Activated CD4-positive, alpha-beta memory T cell treated with anti-CD3 and anti-CD28 coated beads for 36 hours (primary cell): ENCODE data around the gene MOV10L1. TPM values are rescaled to one million over a fixed set of nuclear protein-coding genes. Genes with fewer than 3 reads are reported as not detected.

Source experiments
- CTCF ChIA-PET: fragments of 350-600 bp; sonication (Branson Sonifier 250); formaldehyde crosslinking; loops from one replicate; lab custom pipeline; 2021; ENCODE audit warnings: antibody characterized with exemption, inconsistent platforms; lab: Charles Lee
- POLR2A ChIA-PET: fragments of 350-600 bp; sonication (Branson Sonifier 250); formaldehyde crosslinking; loops from one replicate; lab custom pipeline; 2021; ENCODE audit warnings: antibody characterized with exemption; lab: Charles Lee
- DNase-seq: peaks from one replicate; pipeline ENCODE4 v3.0.0-alpha.2; 2020
- H3K27ac Mint-ChIP-seq: one replicate; pipeline ENCODE4 v1.8.0; 2021; ENCODE audit warnings: mixed read lengths
- H3K27me3 Mint-ChIP-seq: one replicate; pipeline ENCODE4 v1.8.0; 2021; ENCODE audit warnings: mixed read lengths
- H3K36me3 Mint-ChIP-seq: one replicate; pipeline ENCODE4 v1.8.0; 2021; ENCODE audit warnings: mixed read lengths
- H3K4me1 Mint-ChIP-seq: one replicate; pipeline ENCODE4 v1.8.0; 2021; ENCODE audit warnings: low read depth, mixed read lengths
- H3K4me3 Mint-ChIP-seq: one replicate; pipeline ENCODE4 v1.8.0; 2021; ENCODE audit warnings: mild to moderate bottlenecking, mixed read lengths
- H3K9me3 Mint-ChIP-seq: one replicate; pipeline ENCODE4 v1.8.0; 2021; ENCODE audit warnings: mixed read lengths
- intact Hi-C: fragments of 100-400 bp; cut with micrococcal nuclease; formaldehyde crosslinking; loops from one replicate; pipeline ENCODE4 v1.15.1; 2023
- total RNA-seq, 2 experiments: library from RNA; stranded (reverse); gene quantifications; one replicate each; pipeline ENCODE4 v1.2.3, GENCODE V29; 2021

The MOV10L1 gene
- total RNA-seq, 2 experiments from 2014 or later: not detected

- POLR2A ChIA-PET: no interaction called here
- peaks cover 2% of the 10 kb centered on the region for H3K4me1 Mint-ChIP-seq
- CTCF ChIA-PET: no interaction called here
These were observed 40.3 kb upstream of the MOV10L1 start for GRCh38 chr22:50049299-50050195.

GRCh38 chr22:50051930-50052329, 37.9 kb upstream of the MOV10L1 start:
- H3K4me3 Mint-ChIP-seq: no peak overlapping the region
- H3K36me3 Mint-ChIP-seq: no peaks in the 10 kb centered on the region
- DNase-seq: no peak
- peaks cover 18% of the 10 kb centered on the region for H3K27me3 Mint-ChIP-seq
- POLR2A ChIA-PET: no interaction called here
- no peaks in the 10 kb centered on the region for H3K4me1 Mint-ChIP-seq
- H3K9me3 Mint-ChIP-seq: peaks cover 8% of the 10 kb centered on the region
- intact Hi-C loops: no loop called here
- H3K27ac Mint-ChIP-seq: no peak overlapping the region
- CTCF ChIA-PET: no interaction called here

More at GRCh38 chr22:50049299-50050195, 40.3 kb upstream of the MOV10L1 start:
- peaks cover 8% of the 10 kb centered on the region for H3K27me3 Mint-ChIP-seq
- peaks cover 8% of the 10 kb centered on the region for H3K9me3 Mint-ChIP-seq
- intact Hi-C loops: no loop called here
- no peak overlapping the region for H3K4me3 Mint-ChIP-seq
- H3K36me3 Mint-ChIP-seq: no peaks in the 10 kb centered on the region
- DNase-seq: no peak
- H3K27ac Mint-ChIP-seq: no peak overlapping the region

- no peak overlapping the region for H3K27ac Mint-ChIP-seq
- no peaks in the 10 kb centered on the region for H3K4me1 Mint-ChIP-seq
- H3K36me3 Mint-ChIP-seq: no peaks in the 10 kb centered on the region
- ChIA-PET CTCF (no interaction called here), POLR2A (no interaction called here)
- H3K9me3 Mint-ChIP-seq: peaks cover 8% of the 10 kb centered on the region
- DNase-seq: no peak
- H3K27me3 Mint-ChIP-seq: peaks cover 25% of the 10 kb centered on the region
- intact Hi-C loops: no loop called here
- H3K4me3 Mint-ChIP-seq: no peak overlapping the region
These were observed 35.9 kb upstream of the MOV10L1 start for GRCh38 chr22:50053861-50054260.

GRCh38 chr22:50056214-50056972, 33.4 kb upstream of the MOV10L1 start:
- POLR2A ChIA-PET: no interaction called here
- no peak overlapping the region for H3K27ac Mint-ChIP-seq
- H3K36me3 Mint-ChIP-seq: no peaks in the 10 kb centered on the region
- CTCF ChIA-PET: no interaction called here
- peaks cover 8% of the 10 kb centered on the region for H3K9me3 Mint-ChIP-seq
- H3K4me3 Mint-ChIP-seq: no peak overlapping the region
- DNase-seq: no peak
- no peaks in the 10 kb centered on the region for H3K4me1 Mint-ChIP-seq
- H3K27me3 Mint-ChIP-seq: peaks cover 38% of the 10 kb centered on the region
- intact Hi-C loops: no loop called here

GRCh38 chr22:50057278-50058060, 32.3 kb upstream of the MOV10L1 start:
- H3K27me3 Mint-ChIP-seq: peaks cover 38% of the 10 kb centered on the region
- no peak for DNase-seq
- ChIA-PET POLR2A (interaction anchor here (0.6 kb wide), 1 partner anchor 1999 kb away, joined by 3 read pairs; no protein-coding TSS in a partner anchor), CTCF (no interaction called here)
- no peak overlapping the region for H3K4me3 Mint-ChIP-seq
- no peak overlapping the region for H3K27ac Mint-ChIP-seq
- no peaks in the 10 kb centered on the region for H3K4me1 Mint-ChIP-seq
- peaks cover 8% of the 10 kb centered on the region for H3K9me3 Mint-ChIP-seq
- H3K36me3 Mint-ChIP-seq: no peaks in the 10 kb centered on the region
- intact Hi-C loops: no loop called here

GRCh38 chr22:50058061-50058905, 31.5 kb upstream of the MOV10L1 start, which contains the start of gene TTLL8:
TTLL8 (minus strand) TSS chr22:50058298.
- Mint-ChIP-seq H3K27ac (no peak within 1 kb of the TSS), H3K4me3 (no peak within 1 kb of the TSS), H3K9me3 (peaks cover 7% of the 10 kb centered on the region), H3K36me3 (no peaks in the 10 kb centered on the region), H3K4me1 (no peaks in the 10 kb centered on the region), H3K27me3 (peaks cover 38% of the 10 kb centered on the region)
- ChIA-PET POLR2A (no interaction called here), CTCF (no interaction called here)
- DNase-seq: no peak
- intact Hi-C loops: no loop called here

- ChIA-PET POLR2A (no interaction called here), CTCF (no interaction called here)
- H3K36me3 Mint-ChIP-seq: no peaks in the 10 kb centered on the region
- H3K27ac Mint-ChIP-seq: no peak overlapping the region
- no peak for DNase-seq
- H3K9me3 Mint-ChIP-seq: no peaks in the 10 kb centered on the region
- intact Hi-C loops: no loop called here
- H3K4me3 Mint-ChIP-seq: no peak overlapping the region
- no peaks in the 10 kb centered on the region for H3K4me1 Mint-ChIP-seq
- H3K27me3 Mint-ChIP-seq: peaks cover 34% of the 10 kb centered on the region
These were observed 30.6 kb upstream of the MOV10L1 start for GRCh38 chr22:50058906-50059880.

- ChIA-PET POLR2A (no interaction called here), CTCF (no interaction called here)
- Mint-ChIP-seq H3K27ac (no peak overlapping the region), H3K36me3 (no peaks in the 10 kb centered on the region), H3K9me3 (no peaks in the 10 kb centered on the region), H3K4me1 (no peaks in the 10 kb centered on the region), H3K4me3 (no peak overlapping the region), H3K27me3 (peaks cover 34% of the 10 kb centered on the region)
- intact Hi-C loops: no loop called here
- DNase-seq: no peak
These were observed 29.9 kb upstream of the MOV10L1 start for GRCh38 chr22:50059881-50060262.

- POLR2A ChIA-PET: no interaction called here
- Mint-ChIP-seq H3K9me3 (no peaks in the 10 kb centered on the region), H3K27me3 (peaks cover 30% of the 10 kb centered on the region), H3K4me3 (no peak overlapping the region), H3K36me3 (no peaks in the 10 kb centered on the region), H3K4me1 (no peaks in the 10 kb centered on the region), H3K27ac (no peak overlapping the region)
- CTCF ChIA-PET: no interaction called here
- no peak for DNase-seq
- intact Hi-C loops: no loop called here
These were observed 29.2 kb upstream of the MOV10L1 start for GRCh38 chr22:50060441-50061140.

- H3K4me1 Mint-ChIP-seq: no peaks in the 10 kb centered on the region
These were observed 28.5 kb upstream of the MOV10L1 start for GRCh38 chr22:50061141-50061823.

More at GRCh38 chr22:50061141-50061823, 28.5 kb upstream of the MOV10L1 start:
- Mint-ChIP-seq H3K4me3 (no peak overlapping the region), H3K27me3 (peaks cover 24% of the 10 kb centered on the region), H3K27ac (no peak overlapping the region), H3K9me3 (no peaks in the 10 kb centered on the region), H3K36me3 (no peaks in the 10 kb centered on the region)
- ChIA-PET CTCF (no interaction called here), POLR2A (no interaction called here)
- DNase-seq: no peak
- intact Hi-C loops: no loop called here
